SK-N-MC (cell line): ENCODE data around the gene UPF3B.

Source experiments
- EZH2 ChIP-seq: fragments of 200-600 bp; sonication (generic); IDR thresholded peaks from one replicate; pipeline ENCODE4 v1.6.1; 2017; ENCODE audit warnings: antibody characterized with exemption
- POLR2AphosphoS5 ChIP-seq: IDR thresholded peaks from 2 replicates; pipeline ENCODE4 v1.6.1; 2012; ENCODE audit warnings: mild to moderate bottlenecking, low read depth, low read length, borderline replicate concordance

GRCh38 chrX:119895843-119896326 lies 43.1 kb upstream of the UPF3B start, which contains the start of gene AKAP14:
- no peak for TF ChIP-seq EZH2
- no peak for TF ChIP-seq POLR2AphosphoS5
